ENCODE data around the gene DHH. TPM values are rescaled to one million over a fixed set of nuclear protein-coding genes. Genes with fewer than 3 reads are reported as not detected.

DHH gene
- total RNA-seq, 1 experiment from 2014 or later = not detected

DNA sequence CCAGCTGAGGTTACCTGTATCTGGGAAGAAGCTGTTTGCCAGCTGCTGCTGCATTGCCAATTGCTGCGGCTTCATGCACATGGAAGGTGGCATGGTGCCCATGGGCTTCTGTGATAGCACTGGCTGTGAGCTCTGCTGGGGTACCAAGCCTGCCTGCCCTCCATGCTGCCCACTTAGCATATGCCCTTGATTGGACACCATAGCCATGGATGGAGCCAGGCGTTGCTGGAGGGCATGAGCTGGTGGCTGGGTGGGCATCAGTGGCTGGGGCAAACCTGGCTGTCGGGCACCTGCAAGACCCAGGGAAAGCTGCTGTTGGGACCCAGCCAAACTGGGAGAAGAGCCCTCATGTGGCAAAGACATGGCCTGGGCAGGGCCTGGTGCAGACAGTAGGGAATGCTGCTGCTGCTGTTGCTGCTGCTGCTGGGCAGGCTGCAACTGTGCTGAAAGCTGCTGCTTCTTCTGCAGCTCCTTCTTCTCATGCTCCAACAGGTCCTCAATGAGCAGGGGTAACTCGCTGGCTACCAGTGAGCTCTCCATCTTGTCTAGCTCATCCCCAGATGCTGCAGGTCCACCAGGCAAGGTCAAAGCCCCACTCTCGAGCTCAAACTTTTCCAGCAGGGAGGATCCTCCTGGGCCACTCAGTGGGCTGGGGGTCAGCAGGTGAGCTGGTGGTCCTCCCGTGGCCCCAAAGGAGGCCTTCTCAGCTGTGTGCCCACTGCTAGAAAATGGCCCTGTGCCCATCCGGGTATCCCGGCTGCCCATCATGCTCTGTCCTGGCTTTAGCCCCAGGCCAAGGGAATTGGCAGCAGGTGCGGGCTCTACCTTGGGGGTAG lies 57.3 kb downstream of the DHH start:
- H3K27ac Mint-ChIP-seq (ENCODE audit: low read depth, unreplicated experiment) = no peak overlapping the region
- TF ChIP-seq, protein P1, sequence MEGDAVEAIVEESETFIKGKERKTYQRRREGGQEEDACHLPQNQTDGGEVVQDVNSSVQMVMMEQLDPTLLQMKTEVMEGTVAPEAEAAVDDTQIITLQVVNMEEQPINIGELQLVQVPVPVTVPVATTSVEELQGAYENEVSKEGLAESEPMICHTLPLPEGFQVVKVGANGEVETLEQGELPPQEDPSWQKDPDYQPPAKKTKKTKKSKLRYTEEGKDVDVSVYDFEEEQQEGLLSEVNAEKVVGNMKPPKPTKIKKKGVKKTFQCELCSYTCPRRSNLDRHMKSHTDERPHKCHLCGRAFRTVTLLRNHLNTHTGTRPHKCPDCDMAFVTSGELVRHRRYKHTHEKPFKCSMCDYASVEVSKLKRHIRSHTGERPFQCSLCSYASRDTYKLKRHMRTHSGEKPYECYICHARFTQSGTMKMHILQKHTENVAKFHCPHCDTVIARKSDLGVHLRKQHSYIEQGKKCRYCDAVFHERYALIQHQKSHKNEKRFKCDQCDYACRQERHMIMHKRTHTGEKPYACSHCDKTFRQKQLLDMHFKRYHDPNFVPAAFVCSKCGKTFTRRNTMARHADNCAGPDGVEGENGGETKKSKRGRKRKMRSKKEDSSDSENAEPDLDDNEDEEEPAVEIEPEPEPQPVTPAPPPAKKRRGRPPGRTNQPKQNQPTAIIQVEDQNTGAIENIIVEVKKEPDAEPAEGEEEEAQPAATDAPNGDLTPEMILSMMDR (IDR thresholded peaks at IDR 0.05; ENCODE audit: unreplicated experiment) = no peak
- no peaks in the 10 kb centered on the region for H3K9me3 Mint-ChIP-seq (ENCODE audit: unreplicated experiment)
- no peak overlapping the region for H3K4me3 Mint-ChIP-seq (ENCODE audit: unreplicated experiment)
- no peaks in the 10 kb centered on the region for H3K4me1 Mint-ChIP-seq (ENCODE audit: insufficient read depth, unreplicated experiment)
- BruUV-seq (replicated peaks) = no TSS peak
- H3K27me3 Mint-ChIP-seq (ENCODE audit: insufficient read depth, unreplicated experiment) = no peaks in the 10 kb centered on the region
- POLR2A ChIA-PET = interaction anchor here (0.6 to 1.4 kb wide), 2 partner anchors 15 to 22 kb away, joined by 3 to 5 read pairs; no protein-coding TSS in a partner anchor
- intact Hi-C loops (cut with micrococcal nuclease) = no loop called here
- CTCF ChIA-PET = interaction anchor here (0.5 to 2.4 kb wide), 6 partner anchors 9 to 624 kb away, joined by 3 to 8 read pairs (median 3); partner anchors contain the start of gene DHH
- peaks cover 64% of the 10 kb centered on the region for H3K36me3 Mint-ChIP-seq (ENCODE audit: insufficient read depth, unreplicated experiment)
- no peak for DNase-seq (ENCODE audit: unreplicated experiment)

Other genes with a start within 250 kb of the DHH start
- gene DDX23, start 242.6 kb downstream of the DHH start, total RNA-seq (2022) = 67.8 and 88.4 TPM in 2 replicates
- gene RND1, start 228.9 kb downstream of the DHH start, total RNA-seq (2022) = 1.0 and 1.2 TPM in 2 replicates
- gene FKBP11, start 169.3 kb downstream of the DHH start, total RNA-seq (2022) = 11.0 and 13.1 TPM in 2 replicates
- gene ARF3, start 137.3 kb downstream of the DHH start, total RNA-seq (2022) = 117 and 129 TPM in 2 replicates
- gene WNT10B, start 123.1 kb downstream of the DHH start, total RNA-seq (2022) = 1.1 TPM in 1 of 2 replicates, not detected in the other
- not detected in 2 replicates for gene WNT1, start 116.5 kb downstream of the DHH start, total RNA-seq (2022)
- 0.28 and 0.47 TPM in 2 replicates for gene DDN, start 95.4 kb downstream of the DHH start, total RNA-seq (2022)
- 80.3 and 84.6 TPM in 2 replicates for gene PRKAG1, start 76.0 kb downstream of the DHH start, total RNA-seq (2022)
- gene KMT2D, start 34.0 kb downstream of the DHH start, total RNA-seq (2022) = 76.9 and 92.5 TPM in 2 replicates
- 0.35 and 0.93 TPM in 2 replicates for gene RHEBL1, start 24.8 kb downstream of the DHH start, total RNA-seq (2022)
- gene LMBR1L, start 16.0 kb upstream of the DHH start, total RNA-seq (2022) = 27.8 and 35.7 TPM in 2 replicates
- 282 and 369 TPM in 2 replicates for gene TUBA1B, start 36.6 kb upstream of the DHH start, total RNA-seq (2022)
- 9.8 and 10.4 TPM in 2 replicates for gene TUBA1A, start 94.3 kb upstream of the DHH start, total RNA-seq (2022)
- 253 and 303 TPM in 2 replicates for gene TUBA1C, start 170.3 kb upstream of the DHH start, total RNA-seq (2022)
- gene PRPH, start 200.3 kb upstream of the DHH start, total RNA-seq (2022) = 1.4 and 2.7 TPM in 2 replicates
- gene TROAP, start 228.5 kb upstream of the DHH start, total RNA-seq (2022) = 30.8 and 41.9 TPM in 2 replicates
- 0.20 TPM in 1 of 2 replicates, not detected in the other for gene C1QL4, start 242.4 kb upstream of the DHH start, total RNA-seq (2022)

Data from MCF 10A (cell line).